ENCODE results near the gene ARID5A.
A peak's percentile ranks its signal among the peaks of the same experiment; 100 is the strongest.

Gene ARID5A

DNA sequence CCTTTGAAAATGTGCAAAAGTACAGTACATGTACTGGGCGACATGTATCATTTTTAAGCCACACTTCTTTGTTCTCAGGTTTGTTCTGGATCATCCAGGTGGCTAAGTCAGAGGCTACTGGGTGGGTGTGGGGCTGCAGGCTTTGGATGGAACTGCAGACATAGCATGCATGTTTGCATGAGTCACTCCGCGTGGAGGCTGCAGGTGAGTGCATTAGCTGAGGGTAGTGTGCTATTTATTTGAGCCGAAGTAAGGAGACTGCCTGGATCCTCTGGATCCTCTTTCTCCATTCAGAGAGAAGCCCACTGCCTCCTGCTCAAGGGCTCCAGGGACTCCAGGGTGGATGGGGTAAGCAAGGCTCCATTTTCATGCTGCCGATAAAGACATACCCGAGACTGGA is 22.0 kb upstream of the ARID5A start:
- Histone ChIP-seq H3K4me2 (ENCODE audit: low read length) (no peak overlapping the region), H3K79me2 (ENCODE audit: control insufficient read depth, insufficient read depth, low read length) (no peaks in the 10 kb centered on the region), H2BK120ac (ENCODE audit: low read depth, low read length) (no peak overlapping the region), H3K79me1 (ENCODE audit: low read length) (no peaks in the 10 kb centered on the region), H3K4me3 (ENCODE audit: low read length) (no peak overlapping the region), H2AK5ac (ENCODE audit: low read length) (no peak overlapping the region), H3K9ac (ENCODE audit: low read length) (no peak overlapping the region), H3K27ac (ENCODE audit: low read depth, low read length) (no peak overlapping the region), H3K56ac (ENCODE audit: low read length) (no peak overlapping the region), H3K36me3 (ENCODE audit: control insufficient read depth, insufficient read depth, low read length) (no peaks in the 10 kb centered on the region), H3K4me1 (ENCODE audit: control insufficient read depth, low read depth, low read length) (no peaks in the 10 kb centered on the region), H2BK5ac (ENCODE audit: low read length) (no peak overlapping the region), H3K4ac (ENCODE audit: low read depth, low read length) (no peak overlapping the region), H3K27me3 (ENCODE audit: insufficient read depth, low read length, poor library complexity) (no peaks in the 10 kb centered on the region), H3K18ac (ENCODE audit: low read length) (no peak overlapping the region), H3K23ac (ENCODE audit: low read length) (no peak overlapping the region), H4K5ac (ENCODE audit: low read length) (no peak overlapping the region), H4K8ac (ENCODE audit: low read depth, low read length) (no peak overlapping the region), H2BK15ac (replicated peaks; ENCODE audit: low read depth) (no peak overlapping the region)
- DNase-seq: peak; percentile 44
- no CpG with 5 or more reads among the region's 6 CpGs for WGBS (ENCODE audit: extremely low coverage, insufficient coverage, low lambda C conversion rate)

DNA sequence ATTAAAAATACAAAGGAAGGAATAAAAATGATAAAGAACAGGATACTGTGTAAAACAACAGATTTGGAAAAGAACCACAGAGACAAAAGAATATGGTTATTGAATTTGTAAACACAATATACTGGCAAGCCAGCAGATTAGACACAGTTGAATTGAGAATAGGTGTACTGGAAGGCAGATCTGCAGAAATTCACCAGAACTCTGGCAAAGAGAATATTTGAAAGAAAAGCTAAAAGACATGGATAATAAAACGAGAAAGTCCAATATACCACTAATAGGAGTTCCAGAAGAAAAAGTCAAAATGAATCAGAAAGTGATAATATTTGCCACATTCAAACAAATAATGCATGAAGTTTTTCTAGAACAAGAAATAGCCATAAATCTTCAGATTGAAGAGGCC is 19.5 kb upstream of the ARID5A start:
- H3K4ac ChIP-seq (ENCODE audit: low read depth, low read length): no peak overlapping the region
- H4K8ac ChIP-seq (ENCODE audit: low read depth, low read length): no peak overlapping the region
- H2BK5ac ChIP-seq (ENCODE audit: low read length): no peak overlapping the region
- no peak overlapping the region for H3K9ac ChIP-seq (ENCODE audit: low read length)
- H3K4me2 ChIP-seq (ENCODE audit: low read length): no peak overlapping the region
- no peak for DNase-seq
- no peak overlapping the region for H4K5ac ChIP-seq (ENCODE audit: low read length)
- no peak overlapping the region for H3K23ac ChIP-seq (ENCODE audit: low read length)
- no peak overlapping the region for H3K4me3 ChIP-seq (ENCODE audit: low read length)
- H2BK15ac ChIP-seq (replicated peaks; ENCODE audit: low read depth): no peak overlapping the region
- no peak overlapping the region for H3K56ac ChIP-seq (ENCODE audit: low read length)
- no peaks in the 10 kb centered on the region for H3K36me3 ChIP-seq (ENCODE audit: control insufficient read depth, insufficient read depth, low read length)
- H3K4me1 ChIP-seq (ENCODE audit: control insufficient read depth, low read depth, low read length): no peaks in the 10 kb centered on the region
- H3K27me3 ChIP-seq (ENCODE audit: insufficient read depth, low read length, poor library complexity): no peaks in the 10 kb centered on the region
- WGBS (ENCODE audit: extremely low coverage, insufficient coverage, low lambda C conversion rate): no CpG with 5 or more reads among the region's 1 CpG
- no peaks in the 10 kb centered on the region for H3K79me2 ChIP-seq (ENCODE audit: control insufficient read depth, insufficient read depth, low read length)
- H3K18ac ChIP-seq (ENCODE audit: low read length): no peak overlapping the region
- no peak overlapping the region for H2BK120ac ChIP-seq (ENCODE audit: low read depth, low read length)
- no peak overlapping the region for H3K27ac ChIP-seq (ENCODE audit: low read depth, low read length)
- H2AK5ac ChIP-seq (ENCODE audit: low read length): no peak overlapping the region
- H3K79me1 ChIP-seq (ENCODE audit: low read length): no peaks in the 10 kb centered on the region

- H4K8ac ChIP-seq (ENCODE audit: low read depth, low read length): no peak overlapping the region
- no peaks in the 10 kb centered on the region for H3K4me1 ChIP-seq (ENCODE audit: control insufficient read depth, low read depth, low read length)
Measured at GRCh38 chr2:96520231-96520630, 16.3 kb upstream of the ARID5A start.

GRCh38 chr2:96520697-96521096 is 15.9 kb upstream of the ARID5A start:
- H4K5ac ChIP-seq (ENCODE audit: low read length): no peak overlapping the region

More at GRCh38 chr2:96520231-96520630, 16.3 kb upstream of the ARID5A start:
- H3K9ac ChIP-seq (ENCODE audit: low read length): no peak overlapping the region
- H3K56ac ChIP-seq (ENCODE audit: low read length): no peak overlapping the region
- no peak overlapping the region for H2BK5ac ChIP-seq (ENCODE audit: low read length)
- H2BK15ac ChIP-seq (replicated peaks; ENCODE audit: low read depth): no peak overlapping the region
- no CpG with 5 or more reads among the region's 4 CpGs for WGBS (ENCODE audit: extremely low coverage, insufficient coverage, low lambda C conversion rate)
- no peak overlapping the region for H3K18ac ChIP-seq (ENCODE audit: low read length)
- H3K27ac ChIP-seq (ENCODE audit: low read depth, low read length): no peak overlapping the region
- H2BK120ac ChIP-seq (ENCODE audit: low read depth, low read length): no peak overlapping the region
- no peak overlapping the region for H4K5ac ChIP-seq (ENCODE audit: low read length)
- no peak overlapping the region for H3K4me2 ChIP-seq (ENCODE audit: low read length)
- no peak overlapping the region for H3K23ac ChIP-seq (ENCODE audit: low read length)
- no peaks in the 10 kb centered on the region for H3K27me3 ChIP-seq (ENCODE audit: insufficient read depth, low read length, poor library complexity)
- no peak overlapping the region for H3K4ac ChIP-seq (ENCODE audit: low read depth, low read length)
- no peaks in the 10 kb centered on the region for H3K79me1 ChIP-seq (ENCODE audit: low read length)
- no peak overlapping the region for H3K4me3 ChIP-seq (ENCODE audit: low read length)
- no peaks in the 10 kb centered on the region for H3K36me3 ChIP-seq (ENCODE audit: control insufficient read depth, insufficient read depth, low read length)
- H3K79me2 ChIP-seq (ENCODE audit: control insufficient read depth, insufficient read depth, low read length): no peaks in the 10 kb centered on the region
- DNase-seq: no peak
- H2AK5ac ChIP-seq (ENCODE audit: low read length): no peak overlapping the region

DNA sequence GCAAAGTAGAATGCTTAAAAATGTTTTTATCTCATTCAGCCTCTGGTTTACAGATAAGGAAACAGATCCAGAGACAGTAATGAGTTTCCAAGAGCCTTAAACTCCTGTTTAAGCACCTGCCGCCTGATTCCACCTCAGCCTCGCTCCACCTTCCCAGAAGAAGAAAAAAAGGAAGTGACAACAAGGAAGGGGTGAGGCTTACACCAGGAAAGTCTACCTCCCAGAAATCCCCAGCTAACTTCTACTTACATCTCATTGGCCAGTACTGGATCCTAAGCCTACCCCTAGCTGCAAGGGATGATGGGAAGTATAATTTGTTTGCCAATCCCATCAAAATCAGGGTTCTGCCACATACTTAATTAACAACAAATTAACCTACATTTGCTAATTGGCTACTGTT is 15.3 kb upstream of the ARID5A start:
- no peak overlapping the region for H3K23ac ChIP-seq (ENCODE audit: low read length)
- H2BK5ac ChIP-seq (ENCODE audit: low read length): no peak overlapping the region
- H4K8ac ChIP-seq (ENCODE audit: low read depth, low read length): no peak overlapping the region
- no peak overlapping the region for H3K4ac ChIP-seq (ENCODE audit: low read depth, low read length)
- no peak overlapping the region for H3K4me2 ChIP-seq (ENCODE audit: low read length)
- H3K4me1 ChIP-seq (ENCODE audit: control insufficient read depth, low read depth, low read length): no peaks in the 10 kb centered on the region
- no CpG with 5 or more reads among the region's 2 CpGs for WGBS (ENCODE audit: extremely low coverage, insufficient coverage, low lambda C conversion rate)
- no peak overlapping the region for H2BK120ac ChIP-seq (ENCODE audit: low read depth, low read length)
- no peak overlapping the region for H3K27ac ChIP-seq (ENCODE audit: low read depth, low read length)
- H2BK15ac ChIP-seq (replicated peaks; ENCODE audit: low read depth): no peak overlapping the region
- no peak for DNase-seq
- H3K36me3 ChIP-seq (ENCODE audit: control insufficient read depth, insufficient read depth, low read length): no peaks in the 10 kb centered on the region
- H3K79me2 ChIP-seq (ENCODE audit: control insufficient read depth, insufficient read depth, low read length): no peaks in the 10 kb centered on the region
- H3K4me3 ChIP-seq (ENCODE audit: low read length): no peak overlapping the region
- H3K79me1 ChIP-seq (ENCODE audit: low read length): no peaks in the 10 kb centered on the region
- no peak overlapping the region for H3K18ac ChIP-seq (ENCODE audit: low read length)
- no peak overlapping the region for H3K56ac ChIP-seq (ENCODE audit: low read length)
- no peak overlapping the region for H4K5ac ChIP-seq (ENCODE audit: low read length)
- H3K27me3 ChIP-seq (ENCODE audit: insufficient read depth, low read length, poor library complexity): no peaks in the 10 kb centered on the region
- H2AK5ac ChIP-seq (ENCODE audit: low read length): no peak overlapping the region
- H3K9ac ChIP-seq (ENCODE audit: low read length): no peak overlapping the region

More at GRCh38 chr2:96520697-96521096, 15.9 kb upstream of the ARID5A start:
- Histone ChIP-seq H3K23ac (ENCODE audit: low read length) (no peak overlapping the region), H3K18ac (ENCODE audit: low read length) (no peak overlapping the region), H3K79me2 (ENCODE audit: control insufficient read depth, insufficient read depth, low read length) (no peaks in the 10 kb centered on the region), H2BK5ac (ENCODE audit: low read length) (no peak overlapping the region), H3K4ac (ENCODE audit: low read depth, low read length) (no peak overlapping the region), H3K56ac (ENCODE audit: low read length) (no peak overlapping the region), H3K9ac (ENCODE audit: low read length) (no peak overlapping the region), H3K27me3 (ENCODE audit: insufficient read depth, low read length, poor library complexity) (no peaks in the 10 kb centered on the region), H3K36me3 (ENCODE audit: control insufficient read depth, insufficient read depth, low read length) (no peaks in the 10 kb centered on the region), H3K4me2 (ENCODE audit: low read length) (no peak overlapping the region), H2BK15ac (replicated peaks; ENCODE audit: low read depth) (no peak overlapping the region), H2BK120ac (ENCODE audit: low read depth, low read length) (no peak overlapping the region), H3K4me3 (ENCODE audit: low read length) (no peak overlapping the region), H3K27ac (ENCODE audit: low read depth, low read length) (no peak overlapping the region), H4K8ac (ENCODE audit: low read depth, low read length) (no peak overlapping the region), H3K4me1 (ENCODE audit: control insufficient read depth, low read depth, low read length) (no peaks in the 10 kb centered on the region), H2AK5ac (ENCODE audit: low read length) (no peak overlapping the region), H3K79me1 (ENCODE audit: low read length) (no peaks in the 10 kb centered on the region)
- no peak for DNase-seq
- WGBS (ENCODE audit: extremely low coverage, insufficient coverage, low lambda C conversion rate): no CpG with 5 or more reads among the region's 3 CpGs
